DLD1 (cell line): ENCODE measurements around the gene SLC29A1.

Experiments used
- in situ Hi-C: cut with HindIII; loops from 2 replicates; pipeline ENCODE4 v1.10.0; 2017; ENCODE audit warnings: low sequenced_read_pairs

The SLC29A1 gene

DNA sequence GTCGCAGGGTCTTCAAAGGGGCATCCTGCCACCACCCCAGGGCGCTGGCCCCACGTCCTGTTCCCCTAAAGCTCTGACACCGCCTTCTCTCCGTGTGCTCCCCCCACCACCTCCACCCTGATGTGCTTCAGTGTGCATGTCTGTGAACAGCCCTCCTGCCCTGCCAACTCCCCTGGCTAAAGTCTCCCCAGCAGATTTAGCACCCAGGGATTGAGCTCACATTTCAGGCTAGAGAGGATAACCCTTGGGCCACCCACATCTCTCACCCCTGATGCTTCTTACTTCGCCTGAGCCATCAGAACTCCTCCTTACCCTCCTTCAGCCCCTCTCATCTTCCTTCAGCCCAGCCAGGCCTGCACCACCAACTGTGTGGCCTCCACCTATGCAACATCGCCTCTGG, 54.4 kb downstream of the SLC29A1 start:
- in situ Hi-C loops: no loop called here

DNA sequence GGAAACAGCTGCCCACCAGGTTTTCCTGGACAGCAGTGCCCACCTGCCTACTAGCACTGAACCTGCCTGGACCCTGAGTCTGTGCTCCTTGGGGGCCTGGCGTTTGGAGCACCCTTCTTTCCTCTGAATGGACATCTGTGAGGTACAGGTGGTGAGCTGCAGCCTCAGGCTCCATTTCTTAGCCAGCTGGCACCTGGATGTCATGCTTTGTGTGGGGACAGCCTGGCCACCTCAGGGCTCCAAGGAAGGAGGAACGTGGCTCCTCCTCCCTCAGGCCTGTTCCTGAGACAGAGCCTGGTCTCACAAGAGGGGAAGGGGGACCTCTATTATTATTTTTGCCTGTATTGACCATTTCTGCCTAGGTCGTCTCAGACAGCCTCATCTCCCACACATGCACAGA, 54.9 kb downstream of the SLC29A1 start:
- in situ Hi-C loops: no loop called here

DNA sequence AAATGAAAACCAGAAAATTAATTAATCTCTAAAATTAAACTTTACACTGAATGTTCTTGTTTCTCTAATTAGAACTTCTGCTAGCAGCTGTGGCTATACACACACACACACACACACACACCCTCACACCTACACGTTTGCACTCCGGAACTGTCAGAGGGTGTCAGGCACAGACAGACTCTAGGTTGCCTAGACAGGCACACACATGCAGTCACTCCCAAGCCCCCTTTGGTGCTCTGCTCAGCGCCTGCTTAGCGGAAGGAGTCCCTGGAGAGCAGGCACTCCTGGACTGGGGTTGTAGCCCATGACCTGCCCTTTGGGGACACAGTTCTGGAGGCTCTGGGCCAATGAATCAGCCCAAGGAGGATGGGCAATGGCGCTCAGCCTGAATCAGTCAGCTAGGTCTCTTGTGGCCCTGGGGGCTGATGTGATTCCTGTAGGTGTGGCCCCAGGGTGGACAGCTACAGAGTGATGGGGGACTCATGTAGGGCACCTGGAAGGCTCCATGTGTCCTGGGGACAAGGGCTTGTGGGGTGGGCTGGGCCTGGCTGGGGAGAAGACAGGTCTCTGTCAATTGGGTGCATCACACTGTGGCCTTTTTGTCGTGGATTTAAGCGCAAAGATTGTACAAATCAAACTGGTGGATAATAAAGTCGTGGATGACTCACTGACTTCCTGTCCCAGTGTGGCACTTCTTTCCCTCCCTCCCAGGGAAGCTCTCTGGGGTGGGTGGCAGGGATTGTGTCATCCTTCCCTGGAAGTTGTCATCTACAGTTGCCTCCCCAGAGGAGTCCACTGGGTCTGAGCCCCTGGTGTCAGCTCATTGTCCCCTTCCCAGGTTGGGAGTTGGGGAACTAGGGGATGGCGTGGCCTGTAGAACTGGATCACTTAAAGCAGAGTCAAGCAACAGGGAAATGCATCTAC, 55.6 kb downstream of the SLC29A1 start:
- in situ Hi-C loops: no loop called here
